Fibroblast of lung (primary cell): Measurements from ENCODE around the gene ADH5. TPM values are rescaled to one million over a fixed set of nuclear protein-coding genes. Genes with fewer than 3 reads are reported as not detected.

Experiments
- DNase-seq, 2 donors: peaks; one replicate each; pipeline versions ENCODE4 v3.0.0 to v3.0.0-alpha.2; 2010; ENCODE audit warnings: low read depth in 2 of 2
- H2AFZ ChIP-seq: 2 replicates; pipeline ENCODE4 v1.5.1; 2012; ENCODE audit warnings: low read length, control low read depth, inconsistent platforms
- H3K27ac ChIP-seq: 2 replicates; pipeline ENCODE4 v1.5.1; 2011; ENCODE audit warnings: low read length, control low read depth; ENCODE audit not compliant: insufficient read depth
- H3K27me3 ChIP-seq: 2 replicates; pipeline ENCODE4 v1.5.1; 2011; ENCODE audit warnings: mild to moderate bottlenecking, low read length; ENCODE audit not compliant: control insufficient read depth, insufficient read depth
- H3K36me3 ChIP-seq: 2 replicates; pipeline ENCODE4 v1.5.1; 2011; ENCODE audit warnings: low read length; ENCODE audit not compliant: control insufficient read depth, insufficient read depth
- H3K4me1 ChIP-seq: 2 replicates; pipeline ENCODE4 v1.5.1; 2011; ENCODE audit warnings: low read length; ENCODE audit not compliant: control insufficient read depth, insufficient read depth; ENCODE audit errors: extremely low read depth
- H3K4me2 ChIP-seq: 2 replicates; pipeline ENCODE4 v1.5.1; 2011; ENCODE audit warnings: low read length, control low read depth; ENCODE audit not compliant: insufficient read depth; ENCODE audit errors: extremely low read depth
- H3K4me3 ChIP-seq, 4 experiments: fragments of 200-600 bp in 1 of 4; sonication (generic) in 1 of 4; replicated peaks in 1 of 4; 2 replicates each; pipeline ENCODE4 v1.5.1; 2011 to 2016; ENCODE audit warnings: low read length in 4 of 4, low read depth in 3 of 4, mild to moderate bottlenecking in 3 of 4, control low read depth in 2 of 4, inconsistent platforms in 1 of 4, mixed read lengths in 1 of 4; ENCODE audit not compliant: insufficient read depth in 1 of 4; ENCODE audit errors: control extremely low read depth in 1 of 4
- H3K79me2 ChIP-seq: 2 replicates; pipeline ENCODE4 v1.5.1; 2012; ENCODE audit warnings: mild to moderate bottlenecking, low read length, inconsistent platforms; ENCODE audit not compliant: control insufficient read depth, insufficient read depth
- H3K9ac ChIP-seq: 2 replicates; pipeline ENCODE4 v1.5.1; 2011; ENCODE audit warnings: mild to moderate bottlenecking, low read length, control low read depth; ENCODE audit not compliant: insufficient read depth
- H3K9me3 ChIP-seq: 2 replicates; pipeline ENCODE4 v1.5.1; 2012; ENCODE audit warnings: low read depth, low read length; ENCODE audit not compliant: control insufficient read depth, insufficient read depth
- H4K20me1 ChIP-seq: 2 replicates; pipeline ENCODE4 v1.5.1; 2011; ENCODE audit warnings: low read length; ENCODE audit not compliant: control insufficient read depth, insufficient read depth; ENCODE audit errors: extremely low read depth
- CTCF ChIP-seq, 2 donors: IDR thresholded peaks in 1 of 2; conservative IDR thresholded peaks in 1 of 2; 1 replicate in 1 of 2; 2 replicates in 1 of 2; pipeline ENCODE4 v1.5.1; 2011 to 2012; ENCODE audit warnings: low read length in 2 of 2, control low read depth in 1 of 2, inconsistent platforms in 1 of 2, low read depth in 1 of 2, mild to moderate bottlenecking in 1 of 2
- EZH2 ChIP-seq: IDR thresholded peaks from 2 replicates; pipeline ENCODE4 v1.5.1; 2012; ENCODE audit warnings: low read length, control low read depth, mild to moderate bottlenecking; ENCODE audit errors: missing control alignments
- polyA plus RNA-seq, 2 donors: library from polyadenylated mRNA; depleted of rRNA in 1 of 2; stranded (reverse) in 1 of 2; unstranded in 1 of 2; fragments of >200 nt; gene quantifications; 2 replicates each; pipeline ENCODE4 v1.2.1, GENCODE V29; 2011 to 2012; ENCODE audit warnings: missing spikeins in 1 of 2
- total RNA-seq: library from RNA; depleted of rRNA; stranded (reverse); fragments of >200 nt; gene quantifications from 2 replicates; pipeline ENCODE4 v1.2.1, GENCODE V29; 2014

ADH5 gene
- total and polyA plus RNA-seq, 2 donors (not counting 1 experiment from before 2014, with no cell fraction given): 307 to 504 TPM

GRCh38 chr4:99077177-99077576 is 11.4 kb downstream of the ADH5 start:
- H3K36me3 ChIP-seq: peaks cover 21% of the 10 kb centered on the region
- no peak overlapping the region for H3K4me2 ChIP-seq
- DNase-seq: no peak
- H3K79me2 ChIP-seq: peaks cover 12% of the 10 kb centered on the region
- H2AFZ ChIP-seq: no peak overlapping the region
- H3K27ac ChIP-seq: no peak overlapping the region
- H3K27me3 ChIP-seq: no peaks in the 10 kb centered on the region
- H3K9ac ChIP-seq: no peak overlapping the region
- no peak for TF ChIP-seq CTCF (conservative IDR thresholded peaks at IDR 0.05 in 1 of 2, IDR thresholded peaks at IDR 0.05 in 1 of 2; ENCODE audit: low read depth in 1 of 2, low read length in 2 of 2)
- no peak for TF ChIP-seq EZH2
- no peaks in the 10 kb centered on the region for H3K4me1 ChIP-seq
- no peaks in the 10 kb centered on the region for H3K9me3 ChIP-seq
- no peak overlapping the region for H3K4me3 ChIP-seq
- H4K20me1 ChIP-seq: no peaks in the 10 kb centered on the region

DNA sequence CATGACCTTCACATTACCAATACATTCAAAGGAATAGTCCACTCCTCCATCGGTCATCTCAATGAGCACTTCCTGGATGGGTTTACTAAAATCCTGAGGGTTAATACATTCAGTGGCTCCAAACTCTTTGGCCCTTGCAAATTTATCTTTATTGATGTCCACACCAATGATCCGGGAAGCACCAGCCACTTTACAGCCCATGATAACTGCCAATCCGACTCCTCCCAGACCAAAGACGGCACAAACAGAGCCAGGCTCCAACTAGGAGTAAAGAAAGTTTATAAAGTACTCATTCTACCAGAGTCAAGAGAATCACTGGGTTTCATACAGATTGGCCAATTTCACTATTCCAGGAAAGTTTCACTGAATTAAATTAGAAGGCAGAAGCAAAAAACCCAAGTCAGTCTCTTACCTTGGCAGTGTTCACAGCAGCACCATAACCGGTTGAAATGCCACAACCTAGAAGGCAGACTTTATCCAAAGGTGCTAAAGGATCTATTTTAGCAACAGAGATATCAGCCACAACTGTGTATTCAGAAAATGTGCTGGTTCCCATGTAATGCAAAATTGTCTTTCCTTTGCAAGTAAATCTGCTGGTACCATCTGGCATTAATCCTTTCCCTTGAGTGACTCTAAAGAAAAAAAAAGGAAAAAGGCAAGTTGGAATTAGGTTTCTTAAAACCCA is 12.2 kb downstream of the ADH5 start:
- no peak overlapping the region for H3K27ac ChIP-seq
- no peaks in the 10 kb centered on the region for H3K27me3 ChIP-seq
- H4K20me1 ChIP-seq: no peaks in the 10 kb centered on the region
- H2AFZ ChIP-seq: no peak overlapping the region
- no peak for DNase-seq
- no peak overlapping the region for H3K4me2 ChIP-seq
- peaks cover 8% of the 10 kb centered on the region for H3K79me2 ChIP-seq
- no peak overlapping the region for H3K4me3 ChIP-seq
- no peak overlapping the region for H3K9ac ChIP-seq
- H3K36me3 ChIP-seq: peaks cover 25% of the 10 kb centered on the region
- TF ChIP-seq CTCF (conservative IDR thresholded peaks at IDR 0.05 in 1 of 2, IDR thresholded peaks at IDR 0.05 in 1 of 2; ENCODE audit: low read depth in 1 of 2, low read length in 2 of 2): no peak
- TF ChIP-seq EZH2: no peak
- no peaks in the 10 kb centered on the region for H3K4me1 ChIP-seq
- H3K9me3 ChIP-seq: no peaks in the 10 kb centered on the region

DNA sequence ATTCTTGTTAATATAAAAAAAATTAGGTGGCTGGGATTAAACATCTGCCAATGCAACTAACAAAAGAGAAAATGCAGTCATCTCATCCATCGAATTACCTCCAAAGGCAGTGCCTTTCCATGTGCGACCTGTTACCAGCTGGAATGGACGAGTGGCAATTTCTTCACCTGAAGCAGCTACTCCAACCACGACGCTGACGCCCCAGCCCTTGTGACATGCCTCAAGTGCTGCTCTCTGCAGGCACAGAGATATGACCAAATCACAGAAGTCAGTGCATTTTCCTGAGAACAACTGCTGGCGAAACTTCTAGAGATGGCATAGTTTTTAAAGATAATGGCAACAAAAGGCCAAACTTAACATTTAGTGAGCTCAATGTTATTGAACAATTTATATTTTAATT is 13.8 kb downstream of the ADH5 start:
- Histone ChIP-seq H3K4me2 (no peak overlapping the region), H3K79me2 (peaks cover 7% of the 10 kb centered on the region), H3K27me3 (no peaks in the 10 kb centered on the region), H2AFZ (no peak overlapping the region), H3K36me3 (peaks cover 25% of the 10 kb centered on the region), H3K9me3 (no peaks in the 10 kb centered on the region), H3K4me1 (no peaks in the 10 kb centered on the region), H3K9ac (no peak overlapping the region), H3K4me3 (no peak overlapping the region), H3K27ac (no peak overlapping the region), H4K20me1 (no peaks in the 10 kb centered on the region)
- no peak for DNase-seq
- TF ChIP-seq EZH2: no peak
- TF ChIP-seq CTCF (conservative IDR thresholded peaks at IDR 0.05 in 1 of 2, IDR thresholded peaks at IDR 0.05 in 1 of 2; ENCODE audit: low read depth in 1 of 2, low read length in 2 of 2): no peak
